ENCODE results near the gene RAD21L1. TPM values are rescaled to one million over a fixed set of nuclear protein-coding genes. Genes with fewer than 3 reads are reported as not detected.

RAD21L1 gene
- total and polyA plus RNA-seq, 4 donors, result not detected

Other genes starting within 250 kb of the RAD21L1 start
- gene RSPO4, start 223.7 kb upstream of the RAD21L1 start, total RNA-seq, result 1 to 10 TPM in 1 of 2 donors, under 1 TPM in 1; 0.93 to 1.0 TPM
- not detected for gene RSPO4, start 223.7 kb upstream of the RAD21L1 start, polyA plus RNA-seq
- 100 to 1,000 TPM in 1 of 2 donors, 10 to 100 TPM in 1; 96.9 to 105 TPM for gene PSMF1, start 107.4 kb upstream of the RAD21L1 start, total RNA-seq
- 10 to 100 TPM; 39.3 to 70.6 TPM for gene PSMF1, start 107.4 kb upstream of the RAD21L1 start, polyA plus RNA-seq
- 1 to 10 TPM in 1 of 2 donors, under 1 TPM in 1; 0.71 to 3.8 TPM for gene TMEM74B, start 41.1 kb upstream of the RAD21L1 start, total RNA-seq
- gene TMEM74B, start 41.1 kb upstream of the RAD21L1 start, polyA plus RNA-seq, result 1 to 10 TPM in 1 of 2 donors, not detected in 1; 1.9 TPM
- under 1 TPM in 1 of 2 donors, not detected in 1; 0.54 TPM for gene C20orf202, start 22.6 kb upstream of the RAD21L1 start, total RNA-seq
- gene C20orf202, start 22.6 kb upstream of the RAD21L1 start, polyA plus RNA-seq, result under 1 TPM; 0.26 to 0.88 TPM
- 1 to 10 TPM; 4.9 to 6.2 TPM for gene SNPH, start 40.2 kb downstream of the RAD21L1 start, total RNA-seq
- 1 to 10 TPM; 1.3 to 6.8 TPM for gene SNPH, start 40.2 kb downstream of the RAD21L1 start, polyA plus RNA-seq
- gene SDCBP2, start 103.1 kb downstream of the RAD21L1 start, total RNA-seq, result 1 to 10 TPM; 5.3 to 6.9 TPM
- gene SDCBP2, start 103.1 kb downstream of the RAD21L1 start, polyA plus RNA-seq, result 10 to 100 TPM in 1 of 2 donors, 1 to 10 TPM in 1; 4.0 to 63.4 TPM
- gene FKBP1A, start 167.0 kb downstream of the RAD21L1 start, total RNA-seq, result 100 to 1,000 TPM; 249 to 273 TPM
- gene FKBP1A, start 167.0 kb downstream of the RAD21L1 start, polyA plus RNA-seq, result 100 to 1,000 TPM; 105 to 202 TPM
- gene NSFL1C, start 240.8 kb downstream of the RAD21L1 start, total RNA-seq, result 10 to 100 TPM; 61.3 to 71.3 TPM
- 10 to 100 TPM; 35.6 to 59.7 TPM for gene NSFL1C, start 240.8 kb downstream of the RAD21L1 start, polyA plus RNA-seq

Data from aorta (tissue), 4 donors.